Activated gamma-delta T cell treated with Interleukin-2 at 50 U/mL for 16 hours (primary cell): ENCODE results near the gene EMILIN3.
"Not testable (repeated sequence)": the region's sequence is repeated elsewhere in the genome, so short reads cannot be mapped to it uniquely, and the experiment has no call there.

Source experiments
- DNase-seq: peaks from one replicate; pipeline ENCODE4 v3.0.0-alpha.2; 2020

EMILIN3 gene

GRCh38 chr20:41316602-41317545 lies 49.7 kb downstream of the EMILIN3 start:
- DNase-seq = peak; percentile 75

- no peak for DNase-seq
Measured at GRCh38 chr20:41316051-41316450, 50.6 kb downstream of the EMILIN3 start.

GRCh38 chr20:41314386-41314785 lies 52.2 kb downstream of the EMILIN3 start:
- DNase-seq = no peak

- DNase-seq = not testable (repeated sequence)
Measured at GRCh38 chr20:41312009-41312408, 54.6 kb downstream of the EMILIN3 start.
